PC-3 (cell line): ENCODE results near the gene ANKRD1.

Source experiments
- EZH2 ChIP-seq: fragments of 300-600 bp; sonication (generic); IDR thresholded peaks from one replicate; pipeline ENCODE4 v1.6.1; 2017; ENCODE audit warnings: antibody characterized with exemption, mild to moderate bottlenecking, low read length; ENCODE audit not compliant: unreplicated experiment
- EZH2phosphoT487 ChIP-seq: fragments of 300-600 bp; sonication (generic); IDR thresholded peaks from 2 replicates; pipeline ENCODE4 v1.6.1; 2018; ENCODE audit warnings: mild to moderate bottlenecking, antibody characterized with exemption, low read length, borderline replicate concordance
- TF ChIP-seq, protein P1 (sequence below): fragments of 300-600 bp; sonication (generic); conservative IDR thresholded peaks from 2 replicates; pipeline ENCODE4 v1.5.1; 2017; ENCODE audit warnings: antibody characterized with exemption, low read depth, mild to moderate bottlenecking, low read length

- TF ChIP-seq, protein P1, sequence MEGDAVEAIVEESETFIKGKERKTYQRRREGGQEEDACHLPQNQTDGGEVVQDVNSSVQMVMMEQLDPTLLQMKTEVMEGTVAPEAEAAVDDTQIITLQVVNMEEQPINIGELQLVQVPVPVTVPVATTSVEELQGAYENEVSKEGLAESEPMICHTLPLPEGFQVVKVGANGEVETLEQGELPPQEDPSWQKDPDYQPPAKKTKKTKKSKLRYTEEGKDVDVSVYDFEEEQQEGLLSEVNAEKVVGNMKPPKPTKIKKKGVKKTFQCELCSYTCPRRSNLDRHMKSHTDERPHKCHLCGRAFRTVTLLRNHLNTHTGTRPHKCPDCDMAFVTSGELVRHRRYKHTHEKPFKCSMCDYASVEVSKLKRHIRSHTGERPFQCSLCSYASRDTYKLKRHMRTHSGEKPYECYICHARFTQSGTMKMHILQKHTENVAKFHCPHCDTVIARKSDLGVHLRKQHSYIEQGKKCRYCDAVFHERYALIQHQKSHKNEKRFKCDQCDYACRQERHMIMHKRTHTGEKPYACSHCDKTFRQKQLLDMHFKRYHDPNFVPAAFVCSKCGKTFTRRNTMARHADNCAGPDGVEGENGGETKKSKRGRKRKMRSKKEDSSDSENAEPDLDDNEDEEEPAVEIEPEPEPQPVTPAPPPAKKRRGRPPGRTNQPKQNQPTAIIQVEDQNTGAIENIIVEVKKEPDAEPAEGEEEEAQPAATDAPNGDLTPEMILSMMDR = no peak
- TF ChIP-seq EZH2 = no peak
- no peak for TF ChIP-seq EZH2phosphoT487
These were observed at the start of gene ANKRD1 for GRCh38 chr10:90920986-90921666.
